Stomach smooth muscle (tissue), 2 donors: ENCODE results near the gene NELFA.

ENCODE experiments used
- H3K27ac ChIP-seq: one replicate; pipeline ENCODE4 v1.7.0; 2013; ENCODE audit warnings: mild to moderate bottlenecking, low read length, inconsistent platforms
- H3K27me3 ChIP-seq, 2 donors: one replicate each; pipeline ENCODE4 v1.7.0; 2013; ENCODE audit warnings: low read length in 2 of 2; ENCODE audit not compliant: insufficient read depth in 2 of 2, control insufficient read depth in 1 of 2
- H3K36me3 ChIP-seq, 2 donors: one replicate each; pipeline ENCODE4 v1.7.0; 2013; ENCODE audit warnings: low read length in 2 of 2; ENCODE audit not compliant: control insufficient read depth in 2 of 2, insufficient read depth in 2 of 2
- H3K4me1 ChIP-seq: one replicate; pipeline ENCODE4 v1.7.0; 2013; ENCODE audit warnings: low read length; ENCODE audit not compliant: control insufficient read depth, insufficient read depth
- H3K4me3 ChIP-seq, 2 donors: one replicate each; pipeline ENCODE4 v1.7.0; 2013; ENCODE audit warnings: low read length in 2 of 2
- H3K9ac ChIP-seq, 2 donors: one replicate each; pipeline ENCODE4 v1.7.0; 2013; ENCODE audit warnings: low read length in 2 of 2, mild to moderate bottlenecking in 1 of 2
- H3K9me3 ChIP-seq, 2 donors: one replicate each; pipeline ENCODE4 v1.7.0; 2013; ENCODE audit warnings: low read length in 2 of 2; ENCODE audit not compliant: control insufficient read depth in 2 of 2
- donor health status: healthy.
- donor health status: Pancreatic carcinoma.

Gene NELFA

GRCh38 chr4:2008921-2009650 is at the start of gene NELFA:
Gene NELFA, minus strand, starts transcription at chr4:2008974. Its CDS starts 15 bp downstream, at chr4:2008959.
- Histone ChIP-seq H3K36me3 (peaks cover 0 to 3% of the 10 kb centered on the region in 2 donors), H3K27ac (peak within 1 kb of the TSS; percentile 94), H3K4me1 (peaks cover 16% of the 10 kb centered on the region), H3K9me3 (no peaks in the 10 kb centered on the region), H3K27me3 (no peaks in the 10 kb centered on the region), H3K4me3 (peak within 1 kb of the TSS; percentile 96), H3K9ac (peak within 1 kb of the TSS; percentile 90 to 91)

GRCh38 chr4:2057382-2058065 is 48.8 kb upstream of the NELFA start:
- Histone ChIP-seq H3K9ac (no peak overlapping the region), H3K27me3 (peaks cover 15 to 32% of the 10 kb centered on the region in 2 donors), H3K9me3 (no peaks in the 10 kb centered on the region), H3K4me1 (peaks cover 7% of the 10 kb centered on the region), H3K27ac (no peak overlapping the region), H3K4me3 (no peak overlapping the region), H3K36me3 (no peaks in the 10 kb centered on the region)

GRCh38 chr4:2054217-2054616 is 45.4 kb upstream of the NELFA start:
- Histone ChIP-seq H3K9ac (no peak overlapping the region), H3K27me3 (peaks cover 16 to 22% of the 10 kb centered on the region in 2 donors), H3K36me3 (no peaks in the 10 kb centered on the region), H3K4me3 (no peak overlapping the region), H3K4me1 (peaks cover 5% of the 10 kb centered on the region), H3K27ac (no peak overlapping the region), H3K9me3 (no peaks in the 10 kb centered on the region)

- Histone ChIP-seq H3K36me3 (no peaks in the 10 kb centered on the region), H3K9me3 (no peaks in the 10 kb centered on the region), H3K4me3 (no peak overlapping the region), H3K27me3 (peaks cover 14 to 16% of the 10 kb centered on the region in 2 donors), H3K4me1 (no peaks in the 10 kb centered on the region), H3K27ac (no peak overlapping the region), H3K9ac (no peak overlapping the region)
Measured at GRCh38 chr4:2051086-2051485, 42.3 kb upstream of the NELFA start.

- no peak overlapping the region for H3K9ac ChIP-seq
- H3K4me3 ChIP-seq, result no peak overlapping the region
- H3K27me3 ChIP-seq, result peaks cover 16 to 20% of the 10 kb centered on the region in 2 donors
Measured at GRCh38 chr4:2049811-2050210, 41.0 kb upstream of the NELFA start.

GRCh38 chr4:2049381-2049780 is 40.6 kb upstream of the NELFA start:
- H3K4me1 ChIP-seq, result no peaks in the 10 kb centered on the region
- H3K9ac ChIP-seq, result no peak overlapping the region
- H3K27ac ChIP-seq, result no peak overlapping the region
- no peaks in the 10 kb centered on the region for H3K9me3 ChIP-seq
- peaks cover 18 to 23% of the 10 kb centered on the region in 2 donors for H3K27me3 ChIP-seq
- H3K36me3 ChIP-seq, result no peaks in the 10 kb centered on the region
- no peak overlapping the region for H3K4me3 ChIP-seq

More at GRCh38 chr4:2049811-2050210, 41.0 kb upstream of the NELFA start:
- H3K27ac ChIP-seq, result no peak overlapping the region
- H3K36me3 ChIP-seq, result no peaks in the 10 kb centered on the region
- no peaks in the 10 kb centered on the region for H3K9me3 ChIP-seq
- H3K4me1 ChIP-seq, result no peaks in the 10 kb centered on the region

- Histone ChIP-seq H3K9me3 (no peaks in the 10 kb centered on the region), H3K4me1 (no peaks in the 10 kb centered on the region), H3K36me3 (no peaks in the 10 kb centered on the region), H3K27ac (no peak overlapping the region), H3K4me3 (no peak overlapping the region), H3K9ac (no peak overlapping the region), H3K27me3 (peaks cover 18 to 26% of the 10 kb centered on the region in 2 donors)
Measured at GRCh38 chr4:2048831-2049230, 40.1 kb upstream of the NELFA start.

GRCh38 chr4:2047781-2048581 is 39.2 kb upstream of the NELFA start:
- H3K9ac ChIP-seq, result no peak overlapping the region
- H3K4me3 ChIP-seq, result no peak overlapping the region
- peaks cover 23 to 28% of the 10 kb centered on the region in 2 donors for H3K27me3 ChIP-seq
- no peak overlapping the region for H3K27ac ChIP-seq
- H3K9me3 ChIP-seq, result no peaks in the 10 kb centered on the region
- H3K36me3 ChIP-seq, result no peaks in the 10 kb centered on the region
- no peaks in the 10 kb centered on the region for H3K4me1 ChIP-seq

GRCh38 chr4:2047031-2047660 is 38.4 kb upstream of the NELFA start:
- H3K27ac ChIP-seq, result no peak overlapping the region
- H3K9ac ChIP-seq, result no peak overlapping the region
- H3K27me3 ChIP-seq, result peaks cover 21 to 33% of the 10 kb centered on the region in 2 donors
- no peaks in the 10 kb centered on the region for H3K4me1 ChIP-seq
- H3K4me3 ChIP-seq, result no peak overlapping the region
- no peaks in the 10 kb centered on the region for H3K9me3 ChIP-seq
- H3K36me3 ChIP-seq, result no peaks in the 10 kb centered on the region
